ENCODE measurements around the gene C1orf74.

Gene C1orf74

GRCh38 chr1:209769171-209769904 lies 15.0 kb downstream of the C1orf74 start:
- DNase-seq: no peak

DNA sequence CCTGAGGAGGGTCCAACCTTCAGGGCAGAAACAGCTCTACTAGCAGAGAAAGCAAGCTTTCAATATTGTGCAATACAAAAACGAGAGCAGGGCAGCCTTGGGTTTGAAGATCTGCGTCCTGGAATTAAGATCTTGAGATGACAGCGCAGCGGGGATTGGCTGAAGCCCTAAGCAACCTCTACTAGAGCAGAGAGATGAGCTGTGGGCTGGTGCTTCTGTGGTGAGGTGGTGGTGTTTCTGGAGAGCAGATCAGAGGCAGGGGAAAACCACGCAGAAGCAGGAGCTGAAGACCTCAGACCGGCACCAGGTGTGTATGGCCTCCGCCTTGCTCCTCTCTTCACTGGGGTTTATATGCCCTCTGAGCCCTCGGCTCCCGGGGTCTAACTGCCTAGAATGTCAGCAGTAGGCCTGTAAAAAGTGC lies 16.0 kb downstream of the C1orf74 start:
- no peak for DNase-seq

GRCh38 chr1:209767706-209768105 lies 16.7 kb downstream of the C1orf74 start:
- no peak for DNase-seq

GRCh38 chr1:209767096-209767495 lies 17.3 kb downstream of the C1orf74 start:
- DNase-seq: no peak

DNA sequence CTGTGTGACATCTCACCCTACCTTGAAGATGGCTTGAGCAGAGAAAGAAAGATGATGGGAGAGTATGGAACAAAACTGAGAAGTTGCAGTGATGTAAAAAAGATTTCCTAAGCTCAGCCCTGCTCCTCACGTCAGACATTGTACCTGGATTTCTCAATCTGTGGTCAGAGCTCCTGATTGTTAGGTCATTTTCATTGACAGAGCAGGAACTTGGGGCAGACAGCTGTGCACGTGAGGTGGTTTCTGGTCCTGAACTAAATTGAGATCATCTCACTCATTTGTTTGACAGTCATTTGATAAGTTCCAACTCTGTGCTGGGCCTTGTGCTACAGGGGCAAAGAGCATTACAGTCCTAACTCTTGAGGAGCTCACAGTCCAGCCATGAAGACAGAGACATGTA lies 18.3 kb downstream of the C1orf74 start:
- DNase-seq: no peak

GRCh38 chr1:209761011-209761635 lies 23.2 kb downstream of the C1orf74 start:
- DNase-seq: no peak

GRCh38 chr1:209759829-209760359 lies 24.5 kb downstream of the C1orf74 start:
- DNase-seq: no peak

GRCh38 chr1:209758400-209758799 lies 26.0 kb downstream of the C1orf74 start:
- no peak for DNase-seq

- no peak for DNase-seq
Observed at GRCh38 chr1:209756615-209757445, 27.5 kb downstream of the C1orf74 start.

GRCh38 chr1:209755926-209756614 lies 28.3 kb downstream of the C1orf74 start, which contains the start of gene TRAF3IP3:
TSS of gene TRAF3IP3 (plus strand) at chr1:209756053. CDS start at chr1:209760040, 3,987 bp downstream.
- DNase-seq: no peak

DNA sequence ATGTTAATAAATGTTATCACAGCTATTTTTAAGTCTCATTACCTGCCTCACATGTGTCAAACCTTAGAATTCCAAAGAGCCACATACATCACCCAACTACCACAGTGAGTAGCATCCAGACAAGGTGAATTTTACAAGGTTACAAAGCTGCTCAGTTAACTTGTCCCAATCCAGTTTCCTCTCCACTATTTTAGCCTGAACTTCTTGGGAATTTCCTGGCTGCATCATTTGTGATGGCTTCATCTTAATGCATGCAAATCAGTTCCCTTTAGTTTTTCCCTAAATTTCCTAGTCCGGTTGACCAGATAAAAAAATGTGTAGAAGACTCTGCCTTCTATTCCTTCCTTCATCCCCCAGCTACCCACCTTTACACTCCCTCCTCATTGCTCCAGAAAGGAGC lies 29.1 kb downstream of the C1orf74 start:
- DNase-seq: no peak

DNA sequence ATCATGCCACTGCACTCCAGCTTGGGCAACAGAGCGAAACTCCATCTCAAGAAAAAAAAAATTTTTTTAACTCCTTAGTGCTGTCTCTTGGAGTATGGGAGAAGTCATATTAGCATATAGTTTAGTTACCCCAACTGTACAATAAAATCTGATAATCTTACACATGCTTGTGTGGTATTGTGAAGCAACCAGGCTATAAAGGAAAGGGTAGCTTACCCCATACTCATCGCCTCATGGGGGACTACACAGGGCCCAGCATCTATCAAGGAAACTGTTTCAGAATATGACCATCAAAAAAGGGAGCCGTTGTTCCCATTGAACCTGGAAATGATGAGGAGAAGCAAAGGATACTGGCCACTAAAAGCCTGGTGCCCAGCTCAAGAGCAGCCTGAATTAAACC lies 31.5 kb downstream of the C1orf74 start:
- no peak for DNase-seq

- no peak for DNase-seq
Observed at GRCh38 chr1:209751627-209752231, 32.6 kb downstream of the C1orf74 start.

- no peak for DNase-seq
Observed at GRCh38 chr1:209749670-209750323, 34.6 kb downstream of the C1orf74 start.

DNA sequence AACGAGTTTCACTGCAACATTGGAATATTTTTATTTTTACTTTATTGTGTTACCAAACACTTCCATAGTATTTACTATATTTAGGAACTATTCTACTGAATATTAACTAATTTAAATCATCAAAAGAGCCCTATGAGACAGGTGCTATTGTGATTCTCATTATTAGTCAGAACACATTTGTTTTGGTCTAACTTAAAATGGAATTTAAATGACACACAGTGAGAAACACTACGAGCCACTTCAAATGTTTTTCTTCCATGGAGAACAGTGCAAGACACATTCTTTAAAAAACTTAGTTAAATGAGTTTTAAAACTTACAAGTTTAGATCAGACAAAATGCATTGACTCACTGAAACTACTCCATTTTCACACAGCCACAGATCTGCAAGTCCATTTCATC lies 35.2 kb downstream of the C1orf74 start:
- DNase-seq: no peak

GRCh38 chr1:209748620-209749019 lies 35.7 kb downstream of the C1orf74 start:
- no peak for DNase-seq

DNA sequence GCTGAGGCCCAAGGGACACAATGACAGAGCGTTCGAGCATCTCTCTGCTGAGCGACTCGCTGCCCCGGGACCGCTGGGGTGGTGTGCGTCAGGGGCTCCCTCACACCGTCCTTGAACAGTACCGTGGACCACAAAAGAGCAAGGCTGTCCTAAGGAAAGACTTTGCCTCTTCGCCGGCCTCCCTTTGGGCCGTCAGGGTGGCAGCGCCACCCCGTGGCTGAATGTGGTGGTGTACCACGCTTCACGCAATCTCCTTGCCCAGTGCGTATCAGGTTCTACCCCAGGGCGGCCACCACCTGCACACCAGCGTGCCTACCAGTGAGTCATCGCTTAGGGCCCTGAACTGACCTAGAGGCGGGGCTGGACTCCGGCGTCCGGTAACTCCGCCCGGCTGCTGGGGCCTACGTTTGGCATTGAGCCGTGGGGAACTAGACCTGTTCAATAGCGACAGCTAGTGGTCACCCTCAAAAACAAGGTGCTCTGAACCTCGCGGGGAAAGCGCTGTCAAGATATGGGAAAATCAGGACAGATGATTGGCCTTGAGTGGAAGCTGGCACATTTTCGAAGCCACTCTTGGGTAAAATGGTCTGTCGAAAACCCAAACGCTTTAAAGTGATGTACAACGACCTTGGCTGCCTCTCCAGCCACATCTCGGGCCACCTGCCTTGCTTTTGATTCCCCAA lies 36.6 kb downstream of the C1orf74 start:
- no peak for DNase-seq

DNA sequence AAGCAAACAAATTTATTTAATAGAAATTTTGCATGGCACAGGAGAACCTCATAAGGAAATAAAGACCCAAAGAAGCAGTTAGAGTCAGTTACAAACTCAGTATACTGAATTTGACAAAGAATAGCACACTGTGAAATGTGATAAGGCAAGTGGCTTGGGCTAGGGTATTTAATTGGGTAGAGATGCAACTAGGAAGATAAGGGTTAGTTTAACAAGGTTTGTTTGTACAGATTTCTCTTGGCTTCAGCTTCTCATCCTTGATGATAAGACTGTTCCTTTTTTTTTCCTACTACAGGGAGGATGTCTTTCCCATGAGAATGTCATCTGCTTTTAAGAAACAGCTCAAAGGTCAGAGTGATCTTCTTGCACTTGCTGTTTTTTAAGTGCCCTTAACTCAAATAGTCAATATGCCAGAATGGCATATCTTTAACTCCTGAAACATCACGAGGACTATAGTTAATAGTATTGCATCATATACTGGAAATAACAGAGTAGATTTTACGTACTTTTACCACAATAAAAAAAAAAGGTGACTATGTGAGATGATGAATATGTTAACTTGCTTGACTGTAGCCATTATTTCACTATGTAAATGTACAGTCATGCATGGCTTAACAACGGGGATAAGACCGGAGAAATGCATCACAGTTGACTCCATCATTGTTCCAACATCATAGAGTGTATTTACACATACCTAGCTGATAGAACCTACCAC lies 37.8 kb downstream of the C1orf74 start:
- DNase-seq: no peak

GRCh38 chr1:209743145-209743482 lies 41.2 kb downstream of the C1orf74 start:
- DNase-seq: no peak

DNA sequence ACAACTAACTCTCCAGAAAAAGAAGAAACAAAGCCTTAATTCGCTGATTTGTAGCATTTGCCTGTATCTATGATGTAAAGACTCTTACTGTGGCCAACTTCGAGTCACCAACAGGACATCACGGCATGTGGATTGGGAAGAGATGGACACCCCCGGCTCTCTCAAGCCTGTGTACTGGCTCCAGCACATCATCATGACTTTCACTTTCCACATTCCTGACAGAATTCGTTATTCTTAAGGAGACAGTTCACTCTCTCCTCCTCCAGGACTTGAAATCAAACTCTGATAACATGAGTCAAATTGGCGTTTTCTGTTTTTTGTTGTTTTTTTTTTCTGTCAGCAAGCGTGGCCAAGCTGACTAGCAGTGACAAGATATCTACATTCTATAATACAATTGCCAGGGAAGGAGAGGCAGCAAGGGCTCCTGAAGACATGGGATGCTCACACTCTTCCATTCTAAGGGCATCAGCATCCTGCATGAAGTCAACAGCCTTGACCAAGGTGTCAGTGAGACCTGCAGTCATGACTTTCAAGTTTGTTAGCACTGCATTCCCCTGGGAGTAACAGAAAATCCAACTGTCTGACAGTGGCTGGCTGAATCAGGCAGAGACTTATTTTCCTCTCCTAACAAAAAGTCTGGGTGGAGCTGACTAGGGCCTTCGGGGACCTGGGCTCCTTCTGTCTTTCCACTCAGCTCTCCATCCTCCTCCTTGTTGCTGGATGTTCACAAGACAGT lies 41.8 kb downstream of the C1orf74 start:
- DNase-seq: no peak
